Common myeloid progenitor, CD34-positive (primary cell): Measurements from ENCODE around the gene CIBAR2.

Experiments
- CTCF ChIA-PET: fragments of 350-600 bp; sonication (Branson Sonifier 250); formaldehyde crosslinking; loops from one replicate; lab custom pipeline; 2021; ENCODE audit warnings: antibody characterized with exemption; lab: Charles Lee
- POLR2A ChIA-PET: fragments of 350-600 bp; sonication (Branson Sonifier 250); formaldehyde crosslinking; loops from one replicate; lab custom pipeline; 2021; ENCODE audit warnings: antibody characterized with exemption; lab: Charles Lee
- DNase-seq, 3 donors: peaks; one replicate each; pipeline versions ENCODE4 v3.0.0 to v3.0.0-alpha.2; 2013
- H3K27ac ChIP-seq, 2 experiments: 1 replicate in 1 of 2; 2 replicates in 1 of 2; pipeline ENCODE4 v1.7.0; 2013; ENCODE audit warnings: inconsistent platforms in 2 of 2, low read length in 2 of 2, mild to moderate bottlenecking in 2 of 2, low read depth in 1 of 2, moderate library complexity in 1 of 2; ENCODE audit not compliant: severe bottlenecking in 2 of 2, insufficient read depth in 1 of 2, poor library complexity in 1 of 2
- H3K27me3 ChIP-seq, 5 experiments: replicated peaks in 2 of 5; 1 replicate in 3 of 5; 2 replicates in 2 of 5; pipeline versions ENCODE4 v1.6.1 to v1.7.0; 2013; ENCODE audit warnings: low read length in 4 of 5, mild to moderate bottlenecking in 2 of 5, moderate library complexity in 2 of 5, inconsistent platforms in 1 of 5; ENCODE audit not compliant: insufficient read depth in 5 of 5, control insufficient read depth in 4 of 5
- H3K36me3 ChIP-seq, 4 experiments: 1 replicate in 2 of 4; 2 replicates in 2 of 4; pipeline versions ENCODE4 v1.6.1 to v1.7.0; 2013; ENCODE audit warnings: low read length in 3 of 4, control low read depth in 1 of 4, mild to moderate bottlenecking in 1 of 4; ENCODE audit not compliant: control insufficient read depth in 4 of 4, insufficient read depth in 4 of 4
- H3K4me1 ChIP-seq, 4 experiments: 1 replicate in 3 of 4; 2 replicates in 1 of 4; pipeline versions ENCODE4 v1.6.1 to v1.7.1; 2013; ENCODE audit warnings: low read length in 3 of 4, mild to moderate bottlenecking in 3 of 4, control low read depth in 1 of 4, inconsistent platforms in 1 of 4, moderate library complexity in 1 of 4; ENCODE audit not compliant: control insufficient read depth in 4 of 4, insufficient read depth in 4 of 4; ENCODE audit errors: control extremely low read depth in 1 of 4
- H3K4me3 ChIP-seq, 7 experiments: 1 replicate in 4 of 7; 2 replicates in 3 of 7; pipeline versions ENCODE4 v1.5.1 to v1.7.0; 2013; ENCODE audit warnings: mild to moderate bottlenecking in 7 of 7, low read length in 6 of 7, moderate library complexity in 6 of 7, inconsistent platforms in 2 of 7, low read depth in 2 of 7, control low read depth in 1 of 7; ENCODE audit not compliant: insufficient read depth in 4 of 7, control insufficient read depth in 1 of 7; ENCODE audit errors: extremely low read depth in 1 of 7
- H3K9me3 ChIP-seq, 5 experiments: 1 replicate in 4 of 5; 2 replicates in 1 of 5; pipeline versions ENCODE4 v1.6.1 to v1.7.1; 2013; ENCODE audit warnings: low read length in 4 of 5, mild to moderate bottlenecking in 2 of 5, inconsistent platforms in 1 of 5, low read depth in 1 of 5, moderate library complexity in 1 of 5; ENCODE audit not compliant: control insufficient read depth in 4 of 5, insufficient read depth in 2 of 5; ENCODE audit errors: control extremely low read depth in 1 of 5
- WGBS: methylation state at CpG from one replicate; pipeline ENCODE4 v1.1.5; 2013; ENCODE audit not compliant: insufficient coverage; 5-methylcytosine and 5-hydroxymethylcytosine counted together

Gene CIBAR2

DNA sequence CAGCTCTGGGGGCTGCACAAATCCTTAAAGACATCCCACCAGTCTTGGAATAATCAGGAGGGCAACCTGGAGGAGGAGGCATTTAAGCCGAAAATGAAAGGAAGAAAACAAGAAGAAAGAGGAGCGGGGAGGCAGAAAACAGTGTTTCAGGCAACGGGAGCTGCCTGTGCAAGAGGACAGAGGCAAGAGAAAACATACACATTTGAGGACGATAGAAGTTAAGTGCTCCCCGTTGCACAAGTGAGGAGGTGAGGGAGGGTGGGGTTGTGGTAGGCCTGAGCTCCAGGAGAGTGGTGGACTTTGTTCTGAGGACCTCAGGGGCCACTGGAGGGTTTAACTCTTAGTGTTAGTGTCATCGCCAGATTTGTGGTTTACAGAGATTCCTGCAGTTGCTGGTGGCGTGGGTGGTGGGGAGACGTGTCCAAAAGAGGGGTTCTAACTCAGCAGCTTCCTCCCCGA is 27.6 kb upstream of the CIBAR2 start:
- H3K27me3 ChIP-seq = peaks cover 0 to 23% (median 10%) of the 10 kb centered on the region in 5 experiments
- DNase-seq = no peak
- no peak overlapping the region for H3K27ac ChIP-seq
- H3K4me3 ChIP-seq = no peak overlapping the region
- CTCF ChIA-PET = interaction anchor here (0.8 to 1.7 kb wide), 3 partner anchors 18 to 33 kb away, joined by 4 read pairs; no protein-coding TSS in a partner anchor
- POLR2A ChIA-PET = no interaction called here
- H3K36me3 ChIP-seq = no peaks in the 10 kb centered on the region
- WGBS = 84% methylated on average over 8 of the region's 9 CpGs
- H3K9me3 ChIP-seq = no peaks in the 10 kb centered on the region
- peaks cover 0 to 36% (median 26%) of the 10 kb centered on the region in 4 experiments for H3K4me1 ChIP-seq

DNA sequence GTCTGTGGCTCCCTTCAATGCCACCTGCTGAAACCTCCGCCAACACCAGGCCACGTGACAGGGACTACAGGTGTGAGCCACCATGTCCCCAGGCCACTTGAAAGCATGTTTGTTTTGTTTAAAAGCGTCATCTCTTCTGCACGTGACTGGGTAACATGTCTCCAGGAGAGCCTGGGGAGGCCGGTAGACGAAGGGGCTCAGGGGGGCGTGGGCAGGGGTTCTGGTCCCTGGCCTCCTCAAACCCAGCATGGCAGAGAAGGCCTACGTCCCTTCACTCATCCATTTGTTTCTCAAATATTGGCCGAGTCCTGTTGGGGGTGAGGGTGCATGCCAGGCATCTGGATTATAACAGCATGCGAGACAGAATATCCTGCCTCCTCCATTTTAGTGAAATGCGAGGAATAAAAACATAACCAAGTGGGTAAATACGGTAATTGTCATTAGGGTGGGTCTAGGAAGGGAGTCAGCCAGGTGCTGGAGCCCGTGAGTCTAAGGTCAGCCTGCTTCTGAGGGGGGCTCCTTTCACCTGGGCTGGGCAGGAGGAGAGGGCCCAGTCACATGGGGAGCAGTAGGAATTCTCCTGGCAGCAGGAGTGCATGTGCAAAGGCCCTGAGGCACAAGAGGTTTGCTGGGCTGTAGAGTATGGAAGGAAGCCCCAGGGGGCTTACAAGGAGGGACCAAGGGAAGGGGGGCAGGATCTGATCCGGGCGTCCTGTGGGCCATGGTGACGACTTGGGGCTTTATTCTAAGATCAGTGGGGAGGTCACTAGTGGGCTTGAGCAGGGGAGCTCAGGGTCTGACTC is 26.8 kb upstream of the CIBAR2 start:
- WGBS = 97% methylated on average over 16 of the region's 16 CpGs
- peaks cover 0 to 41% (median 28%) of the 10 kb centered on the region in 4 experiments for H3K4me1 ChIP-seq
- peaks cover 0 to 23% (median 10%) of the 10 kb centered on the region in 5 experiments for H3K27me3 ChIP-seq
- POLR2A ChIA-PET = no interaction called here
- no peak overlapping the region for H3K4me3 ChIP-seq
- H3K9me3 ChIP-seq = no peaks in the 10 kb centered on the region
- no peaks in the 10 kb centered on the region for H3K36me3 ChIP-seq
- DNase-seq = no peak
- H3K27ac ChIP-seq = no peak overlapping the region
- CTCF ChIA-PET = no interaction called here

- H3K4me1 ChIP-seq = peaks cover 0 to 41% (median 28%) of the 10 kb centered on the region in 4 experiments
- POLR2A ChIA-PET = no interaction called here
- H3K27me3 ChIP-seq = peaks cover 0 to 23% (median 10%) of the 10 kb centered on the region in 5 experiments
- 89% methylated on average over 7 of the region's 12 CpGs for WGBS
- no peak for DNase-seq
- no peak overlapping the region for H3K27ac ChIP-seq
- no peaks in the 10 kb centered on the region for H3K9me3 ChIP-seq
- H3K4me3 ChIP-seq = peak overlapping the region in 1 of 7 experiments; percentile 45
- H3K36me3 ChIP-seq = no peaks in the 10 kb centered on the region
- CTCF ChIA-PET = no interaction called here
Observed at GRCh38 chr16:85138073-85138824, 26.0 kb upstream of the CIBAR2 start.

GRCh38 chr16:85137323-85138072 is 25.2 kb upstream of the CIBAR2 start:
- Histone ChIP-seq H3K36me3 (no peaks in the 10 kb centered on the region), H3K27me3 (peaks cover 0 to 23% (median 10%) of the 10 kb centered on the region in 5 experiments), H3K27ac (no peak overlapping the region), H3K9me3 (no peaks in the 10 kb centered on the region), H3K4me3 (peak overlapping the region in 3 of 7 experiments; percentile 19 to 45 (median 32)), H3K4me1 (peaks cover 0 to 34% (median 26%) of the 10 kb centered on the region in 4 experiments)
- WGBS = 1% methylated on average over 20 of the region's 29 CpGs
- peak in 1 of 3 donors; percentile 35 for DNase-seq
- CTCF ChIA-PET = interaction anchor here (1.1 kb wide), 1 partner anchor 8 kb away, joined by 4 read pairs; no protein-coding TSS in a partner anchor
- POLR2A ChIA-PET = no interaction called here

DNA sequence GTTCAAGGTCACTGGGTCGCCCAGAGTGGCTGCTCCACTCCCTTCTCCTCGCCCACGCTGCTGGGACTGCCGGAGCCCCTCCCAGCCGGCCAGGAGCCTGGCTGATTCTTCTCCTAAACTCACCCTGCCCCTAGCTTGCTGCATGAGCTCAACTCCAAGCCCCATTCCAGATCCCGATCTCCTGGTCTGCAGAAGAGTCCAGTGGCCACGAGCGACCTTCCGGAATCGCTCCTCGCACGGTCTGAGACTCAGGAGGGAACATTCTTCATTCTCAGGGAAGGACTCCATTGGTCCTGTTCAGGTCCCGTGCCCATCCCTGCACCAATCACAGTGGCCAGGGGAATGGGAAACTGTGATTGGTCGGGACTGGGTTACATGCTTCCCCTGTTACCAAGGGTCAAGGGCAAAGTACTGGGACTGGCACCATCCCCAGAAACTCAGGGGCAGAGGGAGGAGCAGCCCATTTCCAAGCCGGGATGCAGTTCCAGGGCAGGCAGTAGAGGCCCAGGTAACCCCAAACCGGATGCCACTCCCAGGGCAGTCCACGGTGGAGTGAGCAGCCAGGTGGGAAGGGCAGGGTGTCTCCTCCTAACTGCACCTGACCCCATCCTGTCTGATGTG is 24.5 kb upstream of the CIBAR2 start:
- WGBS = 85% methylated on average over 17 of the region's 17 CpGs

DNA sequence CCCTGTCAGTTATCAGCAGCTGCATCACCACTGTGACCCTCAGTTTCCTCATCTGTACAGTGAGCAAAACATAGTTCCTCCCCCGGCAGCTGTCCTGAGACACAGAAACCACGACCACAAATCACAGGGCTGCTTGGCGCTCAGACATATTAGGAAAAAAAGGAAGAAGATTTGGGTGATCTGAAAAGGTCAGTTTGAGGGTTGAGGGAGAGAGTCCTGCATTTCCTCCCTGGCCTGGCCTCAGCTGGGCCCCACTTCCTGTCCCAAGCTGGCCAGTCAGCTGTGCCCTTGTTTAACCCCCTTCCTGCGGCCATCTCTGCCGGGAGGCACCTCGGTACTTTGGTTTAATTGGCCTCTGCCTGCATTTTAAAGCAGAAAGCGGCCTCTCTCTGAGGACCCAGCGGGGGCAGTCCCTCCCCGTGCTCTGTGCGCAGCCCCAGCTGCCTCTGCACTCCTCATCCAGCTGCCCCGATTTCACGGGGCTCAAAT is 24.0 kb upstream of the CIBAR2 start:
- Histone ChIP-seq H3K4me3 (no peak overlapping the region), H3K27me3 (peaks cover 0 to 23% (median 10%) of the 10 kb centered on the region in 5 experiments), H3K27ac (no peak overlapping the region), H3K4me1 (peaks cover 0 to 33% (median 26%) of the 10 kb centered on the region in 4 experiments), H3K36me3 (no peaks in the 10 kb centered on the region), H3K9me3 (no peaks in the 10 kb centered on the region)
- peak in 2 of 3 donors; percentile 59 to 66 for DNase-seq
- 20% methylated on average over 9 of the region's 12 CpGs for WGBS
- POLR2A ChIA-PET = no interaction called here
- CTCF ChIA-PET = interaction anchor here (1.1 to 2.2 kb wide), 3 partner anchors 9 to 35 kb away, joined by 4 to 6 read pairs (median 4); no protein-coding TSS in a partner anchor

More for the DNA sequence above, 24.5 kb upstream of the CIBAR2 start:
- H3K9me3 ChIP-seq = no peaks in the 10 kb centered on the region
- CTCF ChIA-PET = interaction anchor here (1.1 to 2.2 kb wide), 2 partner anchors 8 to 35 kb away, joined by 4 to 6 read pairs; no protein-coding TSS in a partner anchor
- H3K4me3 ChIP-seq = no peak overlapping the region
- H3K27me3 ChIP-seq = peaks cover 0 to 23% (median 10%) of the 10 kb centered on the region in 5 experiments
- no peak overlapping the region for H3K27ac ChIP-seq
- no peak for DNase-seq
- no peaks in the 10 kb centered on the region for H3K36me3 ChIP-seq
- H3K4me1 ChIP-seq = peaks cover 0 to 33% (median 26%) of the 10 kb centered on the region in 4 experiments
- POLR2A ChIA-PET = no interaction called here
